K562 (cell line): Measurements from ENCODE around the gene TRRAP. TPM values are rescaled to one million over a fixed set of nuclear protein-coding genes. Genes with fewer than 3 reads are reported as not detected.
A peak's percentile ranks its signal among the peaks of the same experiment; 100 is the strongest.

Source experiments
- ATAC-seq: fragments of 200-7000 bp; cut with Tn5 transposase; 3 replicates; pipeline ENCODE4 v1.9.1; 2020; ENCODE audit warnings: moderate library complexity
- BruUV-seq: library from RNA; stranded (reverse); fragments of 400-500 nt; replicated peaks from 2 replicates; lab custom pipeline; 2021; lab: Mats Ljungman, UMichigan
- CTCF ChIA-PET: fragments of 300-600 bp; formaldehyde crosslinking; extraction: SDS; loops from one replicate; lab custom pipeline; 2021; ENCODE audit warnings: low intra/inter-chr PET ratio; lab: Yijun Ruan, JAX
- POLR2A ChIA-PET: fragments of 300-600, 350-650 bp; sonication (Branson Sonifier 250); formaldehyde crosslinking; extraction: SDS; loops from one replicate; lab custom pipeline; 2021; ENCODE audit warnings: antibody characterized with exemption, inconsistent platforms; lab: Yijun Ruan, JAX
- DNase-seq, 4 experiments: peaks; one replicate each; pipeline versions ENCODE4 v3.0.0 to v3.0.0-alpha.2; 2011 to 2018; ENCODE audit warnings: low spot score in 3 of 4, mixed read lengths in 3 of 4; ENCODE audit errors: extremely low read depth in 1 of 4
- FAIRE-seq: peaks from 2 replicates; lab custom pipeline; 2011; peaks lifted over from hg19 to GRCh38; lab: Jason Lieb, UNC
- H2AFZ ChIP-seq: 2 replicates; pipeline ENCODE4 v1.6.0; 2011; ENCODE audit warnings: low read depth, low read length, control low read depth, inconsistent platforms
- H3K27ac ChIP-seq: fragments of 200-600 bp; 3 replicates; pipeline ENCODE4 v1.8.0; 2011; ENCODE audit warnings: low read depth, mild to moderate bottlenecking, control low read depth, inconsistent platforms, low read length, moderate library complexity, mixed read lengths; ENCODE audit errors: extremely low read depth
- H3K27me3 ChIP-seq, 2 experiments: fragments of 300-600 bp in 1 of 2; 2 replicates in 1 of 2; 3 replicates in 1 of 2; pipeline versions ENCODE4 v1.6.0 to v1.8.0; 2011; ENCODE audit warnings: inconsistent platforms in 2 of 2, low read length in 2 of 2, mild to moderate bottlenecking in 1 of 2, mixed read lengths in 1 of 2, moderate library complexity in 1 of 2; ENCODE audit not compliant: control insufficient read depth in 2 of 2, insufficient read depth in 2 of 2
- H3K36me3 ChIP-seq: fragments of 300-600 bp; 3 replicates; pipeline ENCODE4 v1.8.0; 2011; ENCODE audit warnings: mild to moderate bottlenecking, low read length, inconsistent platforms; ENCODE audit not compliant: control insufficient read depth, insufficient read depth
- H3K4me1 ChIP-seq, 2 experiments: fragments of 200-600 bp in 1 of 2; replicated peaks in 1 of 2; 2 replicates in 1 of 2; 3 replicates in 1 of 2; pipeline versions ENCODE4 v1.5.1 to v1.8.0; 2011; ENCODE audit warnings: inconsistent platforms in 2 of 2, low read length in 2 of 2, mild to moderate bottlenecking in 1 of 2, mixed read lengths in 1 of 2, moderate library complexity in 1 of 2; ENCODE audit not compliant: control insufficient read depth in 2 of 2, insufficient read depth in 2 of 2
- H3K4me2 ChIP-seq: 2 replicates; pipeline ENCODE4 v1.6.1; 2011; ENCODE audit warnings: low read length, control low read depth, inconsistent platforms, mixed read lengths; ENCODE audit not compliant: insufficient read depth
- H3K4me3 ChIP-seq: fragments of 200-600 bp; sonication (generic), shearing (Covaris generic); 2 replicates; pipeline ENCODE4 v1.5.1; 2016; ENCODE audit warnings: control low read depth, inconsistent platforms
- H3K79me2 ChIP-seq: fragments of 200-600 bp; 3 replicates; pipeline ENCODE4 v1.8.0; 2011; ENCODE audit warnings: low read length, inconsistent platforms; ENCODE audit not compliant: control insufficient read depth, insufficient read depth
- H3K9ac ChIP-seq, 2 experiments: 2 replicates each; pipeline versions ENCODE4 v1.6.0 to v1.6.1; 2011; ENCODE audit warnings: low read depth in 2 of 2, low read length in 2 of 2, control low read depth in 1 of 2, inconsistent platforms in 1 of 2, mild to moderate bottlenecking in 1 of 2, mixed read lengths in 1 of 2; ENCODE audit not compliant: insufficient read depth in 1 of 2
- H3K9me1 ChIP-seq: one replicate; pipeline ENCODE4 v1.6.0; 2011; ENCODE audit warnings: inconsistent platforms, mild to moderate bottlenecking, low read length, moderate library complexity; ENCODE audit not compliant: control insufficient read depth, insufficient read depth
- H3K9me3 ChIP-seq: replicated peaks from 2 replicates; pipeline ENCODE4 v1.5.1; 2011; ENCODE audit warnings: low read depth, low read length, inconsistent platforms; ENCODE audit not compliant: control insufficient read depth, insufficient read depth
- H4K20me1 ChIP-seq: replicated peaks from 2 replicates; pipeline ENCODE4 v1.6.1; 2011; ENCODE audit warnings: low read length, inconsistent platforms, mixed read lengths; ENCODE audit not compliant: control insufficient read depth, insufficient read depth
- BCOR ChIP-seq: fragments of 450-650 bp; IDR thresholded peaks from 2 replicates; pipeline ENCODE4 v1.6.1; 2016
- HMGXB4 ChIP-seq: sonication (generic); formaldehyde crosslinking; IDR thresholded peaks from 2 replicates; pipeline ENCODE4 v1.8.1; 2023; ENCODE audit warnings: mild to moderate bottlenecking, missing genetic modification reagents
- RBM25 ChIP-seq: fragments of 200-400 bp; formaldehyde crosslinking; IDR thresholded peaks from 2 replicates; pipeline ENCODE4 v1.6.1; 2018; ENCODE audit warnings: low read length, low read depth, moderate library complexity; ENCODE audit not compliant: severe bottlenecking
- U2AF2 ChIP-seq: fragments of 200-400 bp; formaldehyde crosslinking; optimal IDR thresholded peaks from 2 replicates; pipeline ENCODE3; 2017; ENCODE audit warnings: low read depth, mild to moderate bottlenecking, low read length
- ZNF57 ChIP-seq: fragments of 450-650 bp; formaldehyde crosslinking; IDR thresholded peaks from 2 replicates; pipeline ENCODE4 v1.4.0; 2020; ENCODE audit warnings: mild to moderate bottlenecking, moderate library complexity
- ZNF830 ChIP-seq: fragments of 250-450 bp; sonication (Bioruptor Pico); IDR thresholded peaks from 2 replicates; pipeline ENCODE4 v1.5.0; 2021; ENCODE audit warnings: mild to moderate bottlenecking
- WGBS: fragments of 100-300 bp; shearing (Covaris generic); methylation state at CpG from one replicate; pipeline ENCODE4 v1.1.6; 2016; ENCODE audit warnings: low coverage, mixed read lengths; ENCODE audit not compliant: insufficient coverage; ENCODE audit errors: missing lambda C conversion rate; 5-methylcytosine and 5-hydroxymethylcytosine counted together
- in situ Hi-C: fragments of 300-500 bp; cut with MboI; formaldehyde crosslinking; loops from 4 replicates; pipeline ENCODE4 v1.15.0; 2018; ENCODE audit warnings: inconsistent platforms, mixed read lengths
- intact Hi-C: fragments of 100-400 bp; cut with micrococcal nuclease; formaldehyde crosslinking; loops from 2 replicates; pipeline ENCODE4 v1.14.2; 2022
- polyA plus RNA-seq, 8 experiments: library from polyadenylated mRNA; depleted of rRNA in 4 of 8; stranded (reverse) in 5 of 8; unstranded in 3 of 8; fragments of >200 nt; fragmentation: Nextera tagmentation in 2 of 8; fragmentation: Illumina TruSeq in 1 of 8; extraction: Ambion mirVana in 2 of 8; extraction: Trizol in 1 of 8; gene quantifications; 2 replicates each; pipeline versions ENCODE4 v1.2.1 to v1.2.3, GENCODE V29; 2011 to 2014; ENCODE audit warnings: inconsistent platforms in 1 of 8, missing spikeins in 1 of 8
- total RNA-seq, 7 experiments: library from RNA; depleted of rRNA in 6 of 7; stranded (reverse); fragments of >200 nt in 6 of 7; fragmentation: Illumina TruSeq in 2 of 7; extraction: Trizol in 2 of 7; gene quantifications; 2 replicates each; pipeline versions ENCODE4 v1.2.1 to v1.2.3, GENCODE V29; 2011 to 2021; ENCODE audit warnings: low replicate concordance in 1 of 7

Gene TRRAP
- total and polyA plus RNA-seq, 9 of the 15 experiments (the other 6 are each of a cell fraction or from before 2014, with no cell fraction given), result 1.3 to 47.2 (median 9.7) TPM

- Histone ChIP-seq H3K9me1 (no peaks in the 10 kb centered on the region), H2AFZ (no peak overlapping the region), H4K20me1 (no peaks in the 10 kb centered on the region; the same call in 1 of the 2 replicates), H3K4me2 (no peak overlapping the region), H3K27me3 (peaks cover 12 to 68% of the 10 kb centered on the region in 2 experiments; a peak in 4 of 5 replicates), H3K9ac (0 out of 4 replicates have a peak overlapping the region, but pooled peaks of 1 of the 2 experiments have one; percentile 22), H3K79me2 (no peaks in the 10 kb centered on the region), H3K4me3 (no peak overlapping the region), H3K36me3 (no peaks in the 10 kb centered on the region), H3K9me3 (no peaks in the 10 kb centered on the region), H3K27ac (no peak overlapping the region), H3K4me1 (peaks cover 0 to 4% of the 10 kb centered on the region in 2 experiments; a peak in 1 of 5 replicates)
- in situ Hi-C loops, result no loop called here
- DNase-seq, result no peak
- ChIA-PET POLR2A (no interaction called here), CTCF (no interaction called here)
- TF ChIP-seq RBM25, result peak; percentile 58
- no peak for TF ChIP-seq HMGXB4 (CRISPR knock-in tag)
- peak; percentile 26; the same call in 1 of the 2 replicates for TF ChIP-seq BCOR
- no peak for TF ChIP-seq U2AF2
- no peak for TF ChIP-seq ZNF830 (CRISPR knock-in tag)
- no peak for TF ChIP-seq ZNF57 (CRISPR knock-in tag)
- 2% methylated on average over 24 of the region's 24 CpGs for WGBS
- peak; percentile 56 for ATAC-seq
- no peak for FAIRE-seq
- intact Hi-C loops, result no loop called here
- no TSS peak for BruUV-seq
Measured at GRCh38 chr7:98855610-98856422, 22.5 kb upstream of the TRRAP start.
